HL-60 (cell line): Measurements from ENCODE around the gene GAREM1.
"Not testable (repeated sequence)": the region's sequence is repeated elsewhere in the genome, so short reads cannot be mapped to it uniquely, and the experiment has no call there.

Experiments
- DNase-seq, 2 experiments: peaks; one replicate each; pipeline ENCODE4 v3.0.0-alpha.2; 2010 to 2020; ENCODE audit warnings: low read depth in 1 of 2, low spot score in 1 of 2
- H3K27ac ChIP-seq: fragments of 250-450 bp; sonication (Bioruptor Pico); replicated peaks from 2 replicates; pipeline ENCODE4 v1.5.1; 2020; ENCODE audit warnings: mild to moderate bottlenecking, moderate library complexity
- H3K27me3 ChIP-seq: fragments of 250-450 bp; sonication (Bioruptor Pico); 2 replicates; pipeline ENCODE4 v1.5.1; 2021; ENCODE audit warnings: mild to moderate bottlenecking, moderate library complexity; ENCODE audit not compliant: insufficient read depth, poor library complexity, severe bottlenecking
- H3K4me3 ChIP-seq: replicated peaks from 2 replicates; pipeline ENCODE4 v1.5.1; 2011; ENCODE audit warnings: mild to moderate bottlenecking, control low read depth, low read length; ENCODE audit not compliant: insufficient read depth
- GABPA ChIP-seq: IDR thresholded peaks from 2 replicates; pipeline ENCODE4 v1.6.1; 2012; ENCODE audit warnings: low read depth
- POLR2AphosphoS5 ChIP-seq: IDR thresholded peaks from 2 replicates; pipeline ENCODE4 v1.6.1; 2012; ENCODE audit warnings: low read depth
- REST ChIP-seq: IDR thresholded peaks from 2 replicates; pipeline ENCODE4 v1.6.1; 2012; ENCODE audit warnings: low read depth; ENCODE audit not compliant: insufficient replicate concordance
- SPI1 ChIP-seq: IDR thresholded peaks from 2 replicates; pipeline ENCODE4 v1.6.1; 2012; ENCODE audit warnings: low read depth, mild to moderate bottlenecking, borderline replicate concordance
- TF ChIP-seq, protein P1 (sequence below): IDR thresholded peaks from one replicate; pipeline ENCODE4 v1.5.1; 2011; ENCODE audit warnings: low read length, control low read depth, inconsistent platforms; ENCODE audit not compliant: insufficient read depth

GAREM1 gene

DNA sequence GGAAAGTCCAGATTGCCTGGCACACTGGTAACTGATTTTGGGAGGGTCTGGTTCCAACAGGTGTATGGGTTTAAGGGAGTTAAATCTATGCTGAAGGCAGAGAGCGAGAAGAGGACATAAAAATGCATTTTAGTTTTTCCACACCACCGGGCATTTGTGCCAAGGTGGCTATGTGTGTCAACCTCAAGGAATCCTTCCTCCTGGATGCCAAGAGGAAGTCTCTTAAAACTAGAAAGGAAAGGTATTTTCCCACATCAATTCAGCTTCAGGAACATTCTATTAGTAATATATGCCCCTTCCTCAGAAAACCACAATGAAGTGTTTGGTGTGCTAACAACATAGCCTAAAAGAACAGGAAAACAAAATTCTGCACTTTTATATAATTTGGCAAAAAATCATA, 5.4 kb upstream of the GAREM1 start:
- Histone ChIP-seq H3K27ac (no peak overlapping the region), H3K27me3 (peaks cover 22% of the 10 kb centered on the region), H3K4me3 (no peak overlapping the region)
- no peak for DNase-seq
- TF ChIP-seq, protein P1, sequence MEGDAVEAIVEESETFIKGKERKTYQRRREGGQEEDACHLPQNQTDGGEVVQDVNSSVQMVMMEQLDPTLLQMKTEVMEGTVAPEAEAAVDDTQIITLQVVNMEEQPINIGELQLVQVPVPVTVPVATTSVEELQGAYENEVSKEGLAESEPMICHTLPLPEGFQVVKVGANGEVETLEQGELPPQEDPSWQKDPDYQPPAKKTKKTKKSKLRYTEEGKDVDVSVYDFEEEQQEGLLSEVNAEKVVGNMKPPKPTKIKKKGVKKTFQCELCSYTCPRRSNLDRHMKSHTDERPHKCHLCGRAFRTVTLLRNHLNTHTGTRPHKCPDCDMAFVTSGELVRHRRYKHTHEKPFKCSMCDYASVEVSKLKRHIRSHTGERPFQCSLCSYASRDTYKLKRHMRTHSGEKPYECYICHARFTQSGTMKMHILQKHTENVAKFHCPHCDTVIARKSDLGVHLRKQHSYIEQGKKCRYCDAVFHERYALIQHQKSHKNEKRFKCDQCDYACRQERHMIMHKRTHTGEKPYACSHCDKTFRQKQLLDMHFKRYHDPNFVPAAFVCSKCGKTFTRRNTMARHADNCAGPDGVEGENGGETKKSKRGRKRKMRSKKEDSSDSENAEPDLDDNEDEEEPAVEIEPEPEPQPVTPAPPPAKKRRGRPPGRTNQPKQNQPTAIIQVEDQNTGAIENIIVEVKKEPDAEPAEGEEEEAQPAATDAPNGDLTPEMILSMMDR, result no peak
- TF ChIP-seq POLR2AphosphoS5, result no peak
- TF ChIP-seq REST, result no peak
- no peak for TF ChIP-seq GABPA
- TF ChIP-seq SPI1, result no peak

- H3K27ac ChIP-seq, H3K4me3 ChIP-seq, DNase-seq: not testable (repeated sequence)
- H3K27me3 ChIP-seq, result peaks cover 19% of the 10 kb centered on the region
Measured at GRCh38 chr18:32475069-32475468, 4.4 kb upstream of the GAREM1 start.

DNA sequence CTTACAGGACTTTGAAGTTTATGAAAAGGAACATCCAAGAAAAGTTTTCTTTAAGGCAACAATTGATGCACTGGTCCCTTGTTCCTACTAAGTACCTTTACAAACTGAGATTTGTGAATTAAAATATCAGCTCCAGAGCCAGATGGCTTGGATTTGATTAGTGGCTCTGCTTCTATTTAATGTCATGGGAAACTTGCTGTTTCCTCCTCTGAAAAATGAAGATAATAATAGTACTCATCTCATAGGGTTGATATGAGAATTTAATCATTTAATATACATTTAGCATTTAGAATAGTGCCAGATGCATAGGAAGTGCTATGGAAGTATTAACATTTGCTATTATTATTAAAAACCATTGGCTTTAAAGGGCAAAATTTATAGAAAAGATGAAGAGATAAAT, 2.6 kb upstream of the GAREM1 start:
- H3K4me3 ChIP-seq, result no peak overlapping the region
- peaks cover 28% of the 10 kb centered on the region for H3K27me3 ChIP-seq
- no peak overlapping the region for H3K27ac ChIP-seq
- DNase-seq, result no peak
- no peak for TF ChIP-seq POLR2AphosphoS5
- TF ChIP-seq REST, result no peak
- TF ChIP-seq, protein P1, result no peak
- TF ChIP-seq GABPA, result no peak
- no peak for TF ChIP-seq SPI1

GRCh38 chr18:32472841-32473240, 2.2 kb upstream of the GAREM1 start:
- DNase-seq, result no peak
- Histone ChIP-seq H3K27me3 (peaks cover 29% of the 10 kb centered on the region), H3K4me3 (no peak overlapping the region), H3K27ac (no peak overlapping the region)
- TF ChIP-seq REST (no peak), POLR2AphosphoS5 (no peak), GABPA (no peak), SPI1 (no peak)
- TF ChIP-seq, protein P1, result no peak
